ENCODE data around the gene HELZ. TPM values are rescaled to one million over a fixed set of nuclear protein-coding genes. Genes with fewer than 3 reads are reported as not detected.
A peak's percentile ranks its signal among the peaks of the same experiment; 100 is the strongest.
"Not testable (repeated sequence)": the region's sequence is repeated elsewhere in the genome, so short reads cannot be mapped to it uniquely, and the experiment has no call there.

The HELZ gene
- 18.2 and 22.9 TPM in 2 replicates for total RNA-seq (2014; rRNA removed; shearing (Covaris generic))

GRCh38 chr17:67245073-67245693, at the start of gene HELZ:
HELZ (minus strand) TSS chr17:67245196; CDS start chr17:67218804, 26,392 bp downstream.
- DNase-seq (ENCODE audit: low spot score) = peak; percentile 88

GRCh38 chr17:67293251-67294203, 48.5 kb upstream of the HELZ start:
- DNase-seq (ENCODE audit: low spot score) = peak; percentile 82

GRCh38 chr17:67290711-67291291, 45.8 kb upstream of the HELZ start:
- no peak for DNase-seq (ENCODE audit: low spot score)

- DNase-seq (ENCODE audit: low spot score) = no peak
Measured at GRCh38 chr17:67290244-67290643, 45.2 kb upstream of the HELZ start.

- no peak for DNase-seq (ENCODE audit: low spot score)
Measured at GRCh38 chr17:67289181-67289876, 44.3 kb upstream of the HELZ start.

- DNase-seq (ENCODE audit: low spot score) = not testable (repeated sequence)
Measured at GRCh38 chr17:67286826-67287225, 41.8 kb upstream of the HELZ start.

- DNase-seq (ENCODE audit: low spot score) = no peak
Measured at GRCh38 chr17:67285360-67285759, 40.4 kb upstream of the HELZ start.

GRCh38 chr17:67283731-67284516, 38.9 kb upstream of the HELZ start:
- no peak for DNase-seq (ENCODE audit: low spot score)

- DNase-seq (ENCODE audit: low spot score) = no peak
Measured at GRCh38 chr17:67281743-67282142, 36.7 kb upstream of the HELZ start.

GRCh38 chr17:67281053-67281452, 36.1 kb upstream of the HELZ start:
- no peak for DNase-seq (ENCODE audit: low spot score)

- DNase-seq (ENCODE audit: low spot score) = no peak
Measured at GRCh38 chr17:67280279-67280678, 35.3 kb upstream of the HELZ start.

GRCh38 chr17:67279115-67279514, 34.1 kb upstream of the HELZ start:
- DNase-seq (ENCODE audit: low spot score) = no peak

GRCh38 chr17:67278363-67278762, 33.4 kb upstream of the HELZ start:
- DNase-seq (ENCODE audit: low spot score) = no peak

- DNase-seq (ENCODE audit: low spot score) = peak; percentile 49
Measured at GRCh38 chr17:67276075-67276474, 31.1 kb upstream of the HELZ start.

GRCh38 chr17:67274466-67274865, 29.5 kb upstream of the HELZ start:
- DNase-seq (ENCODE audit: low spot score) = no peak

- no peak for DNase-seq (ENCODE audit: low spot score)
Measured at GRCh38 chr17:67273900-67274299, 28.9 kb upstream of the HELZ start.

- DNase-seq (ENCODE audit: low spot score) = peak; percentile 42
Measured at GRCh38 chr17:67272312-67273047, 27.5 kb upstream of the HELZ start.

GRCh38 chr17:67271187-67271586, 26.2 kb upstream of the HELZ start:
- DNase-seq (ENCODE audit: low spot score) = not testable (repeated sequence)

- no peak for DNase-seq (ENCODE audit: low spot score)
Measured at GRCh38 chr17:67270416-67270815, 25.4 kb upstream of the HELZ start.

- DNase-seq (ENCODE audit: low spot score) = no peak
Measured at GRCh38 chr17:67266496-67266895, 21.5 kb upstream of the HELZ start.

All from HT-29 (cell line).